Dendritic cell treated with granulocyte-macrophage colony-stimulating factor and Interleukin-4, amounts not matched to agents 40 ng/mL and 50 ng/mL, for 4 days (primary cell): Measurements from ENCODE around the gene FMNL2.

Experiments
- H3K27ac Mint-ChIP-seq: one replicate; pipeline ENCODE4 v1.8.0; 2022; ENCODE audit warnings: mild to moderate bottlenecking, mixed read lengths
- H3K27me3 Mint-ChIP-seq: one replicate; pipeline ENCODE4 v1.8.0; 2022; ENCODE audit warnings: mild to moderate bottlenecking, mixed read lengths
- H3K36me3 Mint-ChIP-seq: one replicate; pipeline ENCODE4 v1.8.0; 2022; ENCODE audit warnings: low read depth, mixed read lengths
- H3K4me1 Mint-ChIP-seq: one replicate; pipeline ENCODE4 v1.8.0; 2022; ENCODE audit warnings: low read depth, mixed read lengths
- H3K4me3 Mint-ChIP-seq: one replicate; pipeline ENCODE4 v1.8.0; 2022; ENCODE audit warnings: mild to moderate bottlenecking, moderate library complexity, mixed read lengths
- H3K9me3 Mint-ChIP-seq: one replicate; pipeline ENCODE4 v1.8.0; 2022; ENCODE audit warnings: mixed read lengths
- intact Hi-C: fragments of 100-400 bp; cut with micrococcal nuclease; formaldehyde crosslinking; loops from one replicate; pipeline ENCODE4 v1.15.0; 2022

FMNL2 gene

GRCh38 chr2:152328013-152328412 is 7.0 kb upstream of the FMNL2 start:
- Mint-ChIP-seq H3K36me3 (no peaks in the 10 kb centered on the region), H3K4me1 (no peaks in the 10 kb centered on the region), H3K4me3 (no peak overlapping the region), H3K27me3 (peaks cover 6% of the 10 kb centered on the region), H3K27ac (no peak overlapping the region), H3K9me3 (no peaks in the 10 kb centered on the region)
- intact Hi-C loops, result no loop called here

GRCh38 chr2:152330235-152330866 is 4.6 kb upstream of the FMNL2 start:
- intact Hi-C loops, result loop anchor here (10.0 kb wide), 2 partner anchors 136 to 284 kb away; no protein-coding TSS in a partner anchor
- no peak overlapping the region for H3K4me3 Mint-ChIP-seq
- H3K9me3 Mint-ChIP-seq, result no peaks in the 10 kb centered on the region
- H3K27ac Mint-ChIP-seq, result no peak overlapping the region
- peaks cover 5% of the 10 kb centered on the region for H3K4me1 Mint-ChIP-seq
- peaks cover 16% of the 10 kb centered on the region for H3K27me3 Mint-ChIP-seq
- H3K36me3 Mint-ChIP-seq, result peaks cover 6% of the 10 kb centered on the region

- H3K4me3 Mint-ChIP-seq, result peak overlapping the region; percentile 86
- intact Hi-C loops, result loop anchor here (5.0 to 10.0 kb wide), 3 partner anchors 88 to 280 kb away; no protein-coding TSS in a partner anchor
- H3K27ac Mint-ChIP-seq, result peak overlapping the region; percentile 70
- peaks cover 29% of the 10 kb centered on the region for H3K4me1 Mint-ChIP-seq
- peaks cover 43% of the 10 kb centered on the region for H3K27me3 Mint-ChIP-seq
- H3K36me3 Mint-ChIP-seq, result peaks cover 19% of the 10 kb centered on the region
- H3K9me3 Mint-ChIP-seq, result no peaks in the 10 kb centered on the region
Measured at GRCh38 chr2:152334701-152335015, 316 bp upstream of the FMNL2 start.

GRCh38 chr2:152335726-152336118 is 748 bp downstream of the FMNL2 start:
- H3K27ac Mint-ChIP-seq, result peak overlapping the region; percentile 82
- H3K36me3 Mint-ChIP-seq, result peaks cover 19% of the 10 kb centered on the region
- intact Hi-C loops, result loop anchor here (5.0 to 10.0 kb wide), 3 partner anchors 87 to 279 kb away; no protein-coding TSS in a partner anchor
- H3K9me3 Mint-ChIP-seq, result no peaks in the 10 kb centered on the region
- H3K4me1 Mint-ChIP-seq, result peaks cover 29% of the 10 kb centered on the region
- H3K4me3 Mint-ChIP-seq, result peak overlapping the region; percentile 86
- H3K27me3 Mint-ChIP-seq, result peaks cover 47% of the 10 kb centered on the region

- peak overlapping the region; percentile 86 for H3K4me3 Mint-ChIP-seq
- peaks cover 50% of the 10 kb centered on the region for H3K27me3 Mint-ChIP-seq
- peak overlapping the region; percentile 82 for H3K27ac Mint-ChIP-seq
- intact Hi-C loops, result loop anchor here (5.0 to 10.0 kb wide), 3 partner anchors 86 to 279 kb away; no protein-coding TSS in a partner anchor
- peaks cover 29% of the 10 kb centered on the region for H3K4me1 Mint-ChIP-seq
- H3K36me3 Mint-ChIP-seq, result peaks cover 19% of the 10 kb centered on the region
- H3K9me3 Mint-ChIP-seq, result no peaks in the 10 kb centered on the region
Measured at GRCh38 chr2:152336119-152336853, 1.3 kb downstream of the FMNL2 start.

GRCh38 chr2:152336854-152337510 is 2.0 kb downstream of the FMNL2 start:
- Mint-ChIP-seq H3K27ac (peak overlapping the region; percentile 82), H3K4me3 (peak overlapping the region; percentile 86), H3K27me3 (peaks cover 50% of the 10 kb centered on the region), H3K36me3 (peaks cover 19% of the 10 kb centered on the region), H3K9me3 (no peaks in the 10 kb centered on the region), H3K4me1 (peaks cover 29% of the 10 kb centered on the region)
- intact Hi-C loops, result loop anchor here (5.0 to 10.0 kb wide), 3 partner anchors 85 to 278 kb away; no protein-coding TSS in a partner anchor

GRCh38 chr2:152337511-152337903 is 2.5 kb downstream of the FMNL2 start:
- H3K36me3 Mint-ChIP-seq, result peaks cover 19% of the 10 kb centered on the region
- H3K27me3 Mint-ChIP-seq, result peaks cover 49% of the 10 kb centered on the region
- H3K4me1 Mint-ChIP-seq, result peaks cover 29% of the 10 kb centered on the region
- H3K27ac Mint-ChIP-seq, result no peak overlapping the region
- intact Hi-C loops, result loop anchor here (5.0 to 10.0 kb wide), 3 partner anchors 85 to 277 kb away; no protein-coding TSS in a partner anchor
- no peaks in the 10 kb centered on the region for H3K9me3 Mint-ChIP-seq
- H3K4me3 Mint-ChIP-seq, result no peak overlapping the region

- Mint-ChIP-seq H3K27ac (no peak overlapping the region), H3K36me3 (peaks cover 31% of the 10 kb centered on the region), H3K27me3 (peaks cover 37% of the 10 kb centered on the region), H3K4me1 (peaks cover 27% of the 10 kb centered on the region), H3K9me3 (no peaks in the 10 kb centered on the region), H3K4me3 (no peak overlapping the region)
- intact Hi-C loops, result loop anchor here (5.0 to 10.0 kb wide), 3 partner anchors 83 to 275 kb away; no protein-coding TSS in a partner anchor
Measured at GRCh38 chr2:152339556-152340286, 4.7 kb downstream of the FMNL2 start.

- Mint-ChIP-seq H3K27me3 (peaks cover 15% of the 10 kb centered on the region), H3K9me3 (no peaks in the 10 kb centered on the region), H3K27ac (no peak overlapping the region), H3K4me3 (no peak overlapping the region), H3K4me1 (peaks cover 6% of the 10 kb centered on the region), H3K36me3 (peaks cover 12% of the 10 kb centered on the region)
- intact Hi-C loops, result no loop called here
Measured at GRCh38 chr2:152342259-152343046, 7.5 kb downstream of the FMNL2 start.

- peaks cover 7% of the 10 kb centered on the region for H3K27me3 Mint-ChIP-seq
- intact Hi-C loops, result no loop called here
- H3K27ac Mint-ChIP-seq, result no peak overlapping the region
- no peak overlapping the region for H3K4me3 Mint-ChIP-seq
- no peaks in the 10 kb centered on the region for H3K9me3 Mint-ChIP-seq
- peaks cover 6% of the 10 kb centered on the region for H3K4me1 Mint-ChIP-seq
- peaks cover 12% of the 10 kb centered on the region for H3K36me3 Mint-ChIP-seq
Measured at GRCh38 chr2:152343426-152343825, 8.5 kb downstream of the FMNL2 start.

GRCh38 chr2:152344579-152345195 is 9.7 kb downstream of the FMNL2 start:
- peaks cover 12% of the 10 kb centered on the region for H3K36me3 Mint-ChIP-seq

GRCh38 chr2:152347076-152347475 is 12.1 kb downstream of the FMNL2 start:
- intact Hi-C loops, result no loop called here
- Mint-ChIP-seq H3K4me1 (no peaks in the 10 kb centered on the region), H3K27ac (no peak overlapping the region), H3K9me3 (no peaks in the 10 kb centered on the region), H3K27me3 (no peaks in the 10 kb centered on the region), H3K4me3 (no peak overlapping the region), H3K36me3 (peaks cover 12% of the 10 kb centered on the region)

More at GRCh38 chr2:152344579-152345195, 9.7 kb downstream of the FMNL2 start:
- H3K27me3 Mint-ChIP-seq, result peaks cover 7% of the 10 kb centered on the region
- no peak overlapping the region for H3K27ac Mint-ChIP-seq
- no peaks in the 10 kb centered on the region for H3K4me1 Mint-ChIP-seq
- intact Hi-C loops, result no loop called here
- H3K9me3 Mint-ChIP-seq, result no peaks in the 10 kb centered on the region
- no peak overlapping the region for H3K4me3 Mint-ChIP-seq
